Sigmoid colon (tissue), 7 donors: ENCODE measurements around the gene CDH13. TPM values are rescaled to one million over a fixed set of nuclear protein-coding genes. Genes with fewer than 3 reads are reported as not detected.

Experiments used
- DNase-seq: peaks from one replicate; pipeline ENCODE4 v3.0.0-alpha.2; 2019
- H3K27ac ChIP-seq, 4 donors: fragments of 200-600 bp; sonication (generic); one replicate each; pipeline ENCODE4 v1.5.1; 2016 to 2019; ENCODE audit warnings: mild to moderate bottlenecking in 1 of 4
- H3K27me3 ChIP-seq, 3 donors: fragments of 200-600 bp; sonication (generic); one replicate each; pipeline ENCODE4 v1.5.1; 2019; ENCODE audit warnings: mild to moderate bottlenecking in 1 of 3
- H3K36me3 ChIP-seq, 4 donors: fragments of 200-600 bp; sonication (generic); one replicate each; pipeline ENCODE4 v1.5.1; 2016 to 2019
- H3K4me1 ChIP-seq, 4 donors: fragments of 200-600 bp; sonication (generic); one replicate each; pipeline ENCODE4 v1.5.1; 2017 to 2019
- H3K4me3 ChIP-seq, 4 donors: fragments of 200-600 bp; sonication (generic); one replicate each; pipeline ENCODE4 v1.5.1; 2017 to 2019; ENCODE audit warnings: mild to moderate bottlenecking in 2 of 4, moderate library complexity in 1 of 4
- H3K9me3 ChIP-seq, 4 donors: fragments of 200-600 bp in 3 of 4; sonication (generic) in 3 of 4; one replicate each; pipeline versions ENCODE4 v1.5.1 to v1.6.1; 2013 to 2019
- EP300 ChIP-seq, 4 donors: sonication (generic); formaldehyde crosslinking; IDR thresholded peaks; one replicate each; pipeline ENCODE4 v1.6.1; 2017; ENCODE audit warnings: antibody characterized with exemption in 4 of 4
- POLR2A ChIP-seq, 2 donors: fragments of 450-650 bp; IDR thresholded peaks; one replicate each; pipeline ENCODE4 v1.6.1; 2016; ENCODE audit warnings: antibody characterized with exemption in 2 of 2, mild to moderate bottlenecking in 2 of 2, moderate library complexity in 2 of 2
- POLR2AphosphoS5 ChIP-seq, 4 donors: sonication (generic); formaldehyde crosslinking; IDR thresholded peaks; one replicate each; pipeline ENCODE4 v1.6.1; 2017; ENCODE audit warnings: antibody characterized with exemption in 4 of 4
- WGBS, 2 donors: extraction: QIAGEN DNeasy Blood & Tissue Kit; methylation state at CpG; one replicate each; pipeline ENCODE4 v1.1.7; 2013; 5-methylcytosine and 5-hydroxymethylcytosine counted together
- intact Hi-C: fragments of 100-400 bp; cut with DNase I; formaldehyde crosslinking; loops from one replicate; pipeline ENCODE4 v1.15.1; 2023
- polyA plus RNA-seq, 3 donors: library from polyadenylated mRNA; stranded (reverse); fragments of 200-250 nt; gene quantifications; one replicate each; pipeline ENCODE4 v1.2.3, GENCODE V29; 2013
- total RNA-seq, 4 donors: library from RNA; depleted of rRNA; stranded (reverse); fragments of >200 nt; gene quantifications; one replicate each; pipeline ENCODE4 v1.1.0, GENCODE V29; 2016
- TF ChIP-seq, protein P1 (sequence below), 4 experiments: fragments of 450-650 bp in 3 of 4; fragments of 200-600 bp in 1 of 4; IDR thresholded peaks; one replicate each; pipeline ENCODE4 v1.5.1; 2016 to 2019; ENCODE audit warnings: antibody characterized with exemption in 4 of 4, mild to moderate bottlenecking in 3 of 4, moderate library complexity in 2 of 4
- donor health status: healthy with polysubstance abuse.
- donor health status: Bipolar disorder and iron deficiency.
- donor health status: healthy.

Gene CDH13
- total and polyA plus RNA-seq, 7 donors: 0.60 to 17.6 (median 11.8) TPM

DNA sequence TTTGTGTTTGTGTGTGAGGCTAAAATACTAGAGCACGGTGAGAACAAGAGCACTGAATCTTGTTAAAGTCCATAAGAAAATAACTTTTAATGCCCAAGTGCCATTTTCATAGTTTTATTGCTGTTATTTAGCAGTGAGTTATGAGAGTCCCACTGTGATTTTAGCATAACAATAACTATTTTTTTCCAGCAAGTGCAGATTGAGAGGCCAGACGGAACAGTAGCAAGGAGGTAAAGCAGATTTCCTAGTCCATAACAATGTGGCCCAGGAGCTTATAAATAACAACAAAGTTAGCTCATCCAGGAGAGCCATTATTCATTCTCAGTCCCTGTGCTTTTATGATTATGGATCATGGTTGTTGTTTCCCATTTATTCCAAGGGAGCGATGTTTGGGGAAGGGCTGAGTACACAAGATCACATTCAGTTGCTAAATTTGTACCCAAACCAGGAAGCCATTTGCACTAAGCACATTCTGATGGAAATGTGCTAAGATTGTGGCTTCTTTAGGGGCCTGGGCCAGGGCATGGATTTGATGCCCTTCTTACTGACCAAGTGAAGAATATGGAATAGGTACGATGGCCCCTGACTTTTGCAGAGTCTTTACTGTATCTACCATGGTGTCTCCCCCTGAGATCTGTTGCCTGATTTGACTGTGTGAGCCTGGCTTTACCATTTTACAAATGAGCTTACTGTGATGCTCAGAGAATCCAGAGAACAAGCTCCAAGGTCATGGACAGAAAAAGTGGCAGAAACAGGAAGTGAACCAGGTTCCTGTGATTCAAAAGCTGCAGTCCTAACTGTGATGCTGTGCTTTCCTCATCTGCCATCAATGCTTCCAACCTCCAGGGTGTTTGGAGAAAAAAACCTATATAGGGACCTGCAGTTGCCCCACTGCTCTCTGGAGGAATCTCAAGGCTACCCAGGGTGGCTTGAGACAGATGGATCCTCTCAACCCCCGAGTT is 976.3 kb downstream of the CDH13 start:
- no peak overlapping the region for H3K27ac ChIP-seq
- DNase-seq: no peak
- no peaks in the 10 kb centered on the region for H3K9me3 ChIP-seq
- H3K36me3 ChIP-seq: no peaks in the 10 kb centered on the region
- H3K4me1 ChIP-seq: no peaks in the 10 kb centered on the region
- no peak for TF ChIP-seq POLR2A (IDR thresholded peaks at IDR 0.05)
- TF ChIP-seq, protein P1, sequence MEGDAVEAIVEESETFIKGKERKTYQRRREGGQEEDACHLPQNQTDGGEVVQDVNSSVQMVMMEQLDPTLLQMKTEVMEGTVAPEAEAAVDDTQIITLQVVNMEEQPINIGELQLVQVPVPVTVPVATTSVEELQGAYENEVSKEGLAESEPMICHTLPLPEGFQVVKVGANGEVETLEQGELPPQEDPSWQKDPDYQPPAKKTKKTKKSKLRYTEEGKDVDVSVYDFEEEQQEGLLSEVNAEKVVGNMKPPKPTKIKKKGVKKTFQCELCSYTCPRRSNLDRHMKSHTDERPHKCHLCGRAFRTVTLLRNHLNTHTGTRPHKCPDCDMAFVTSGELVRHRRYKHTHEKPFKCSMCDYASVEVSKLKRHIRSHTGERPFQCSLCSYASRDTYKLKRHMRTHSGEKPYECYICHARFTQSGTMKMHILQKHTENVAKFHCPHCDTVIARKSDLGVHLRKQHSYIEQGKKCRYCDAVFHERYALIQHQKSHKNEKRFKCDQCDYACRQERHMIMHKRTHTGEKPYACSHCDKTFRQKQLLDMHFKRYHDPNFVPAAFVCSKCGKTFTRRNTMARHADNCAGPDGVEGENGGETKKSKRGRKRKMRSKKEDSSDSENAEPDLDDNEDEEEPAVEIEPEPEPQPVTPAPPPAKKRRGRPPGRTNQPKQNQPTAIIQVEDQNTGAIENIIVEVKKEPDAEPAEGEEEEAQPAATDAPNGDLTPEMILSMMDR (IDR thresholded peaks at IDR 0.05): no peak
- TF ChIP-seq EP300 (IDR thresholded peaks at IDR 0.05): no peak
- TF ChIP-seq POLR2AphosphoS5 (IDR thresholded peaks at IDR 0.05): no peak
- H3K4me3 ChIP-seq: no peak overlapping the region
- WGBS, 2 donors: 58 to 60% methylated on average over 5 of the region's 5 CpGs
- H3K27me3 ChIP-seq: no peaks in the 10 kb centered on the region
- intact Hi-C loops: no loop called here

DNA sequence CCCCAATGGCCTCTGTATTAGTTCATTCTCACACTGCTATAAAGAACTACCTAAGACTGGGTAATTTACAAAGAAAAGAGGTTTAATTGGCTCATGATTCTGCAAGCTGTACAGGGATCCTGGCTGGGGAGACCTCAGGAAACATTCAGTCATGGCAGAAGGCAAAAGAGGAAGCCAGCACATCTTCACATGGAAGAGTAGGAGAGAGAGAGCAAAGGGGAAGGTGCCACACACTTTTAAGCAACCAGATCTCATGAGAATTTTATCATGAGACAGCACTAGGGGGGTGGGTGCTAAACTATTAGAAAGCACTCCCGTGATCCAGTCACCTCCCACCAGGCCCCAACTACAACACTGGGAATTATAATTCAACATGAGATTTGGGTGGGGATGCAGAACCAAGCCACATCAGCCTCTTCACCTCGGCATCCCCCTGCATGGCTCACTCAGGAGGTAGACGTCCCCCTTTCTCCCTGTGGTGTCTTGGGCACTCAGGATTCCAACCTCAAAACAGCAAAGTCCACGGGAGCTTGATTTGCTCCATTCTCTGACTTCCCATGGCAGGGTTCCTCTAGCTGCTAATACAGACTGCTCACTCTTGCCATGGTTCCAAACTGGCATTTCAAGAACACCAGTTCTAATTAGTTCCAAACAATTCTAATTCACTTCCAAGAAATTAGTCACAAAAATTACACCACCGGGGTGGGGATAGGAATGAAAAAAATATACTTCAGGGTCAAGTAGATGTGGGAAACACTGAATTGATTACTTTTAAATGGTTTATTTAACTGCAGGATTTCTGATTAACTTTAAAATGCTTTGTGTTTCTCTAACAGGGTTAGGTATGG is 977.2 kb downstream of the CDH13 start:
- H3K27ac ChIP-seq: no peak overlapping the region
- intact Hi-C loops: no loop called here
- no peak for DNase-seq
- H3K36me3 ChIP-seq: no peaks in the 10 kb centered on the region
- H3K9me3 ChIP-seq: no peaks in the 10 kb centered on the region
- no peak overlapping the region for H3K4me3 ChIP-seq
- WGBS, 2 donors: 68 to 74% methylated on average over 5 of the region's 5 CpGs
- H3K27me3 ChIP-seq: no peaks in the 10 kb centered on the region
- TF ChIP-seq EP300 (IDR thresholded peaks at IDR 0.05) (no peak), POLR2AphosphoS5 (IDR thresholded peaks at IDR 0.05) (no peak), POLR2A (IDR thresholded peaks at IDR 0.05) (no peak)
- TF ChIP-seq, protein P1 (IDR thresholded peaks at IDR 0.05): no peak
- no peaks in the 10 kb centered on the region for H3K4me1 ChIP-seq

- no peak overlapping the region for H3K27ac ChIP-seq
- intact Hi-C loops: no loop called here
- TF ChIP-seq POLR2AphosphoS5 (IDR thresholded peaks at IDR 0.05): no peak
- TF ChIP-seq, protein P1 (IDR thresholded peaks at IDR 0.05): no peak
- no peak for TF ChIP-seq POLR2A (IDR thresholded peaks at IDR 0.05)
- TF ChIP-seq EP300 (IDR thresholded peaks at IDR 0.05): no peak
- H3K4me1 ChIP-seq: no peaks in the 10 kb centered on the region
- no peaks in the 10 kb centered on the region for H3K9me3 ChIP-seq
- 72 to 86% methylated on average over 7 of the region's 7 CpGs for WGBS, 2 donors
- H3K36me3 ChIP-seq: no peaks in the 10 kb centered on the region
- no peaks in the 10 kb centered on the region for H3K27me3 ChIP-seq
- no peak for DNase-seq
- H3K4me3 ChIP-seq: no peak overlapping the region
Measured at GRCh38 chr16:83606486-83607030, 979.8 kb downstream of the CDH13 start.

DNA sequence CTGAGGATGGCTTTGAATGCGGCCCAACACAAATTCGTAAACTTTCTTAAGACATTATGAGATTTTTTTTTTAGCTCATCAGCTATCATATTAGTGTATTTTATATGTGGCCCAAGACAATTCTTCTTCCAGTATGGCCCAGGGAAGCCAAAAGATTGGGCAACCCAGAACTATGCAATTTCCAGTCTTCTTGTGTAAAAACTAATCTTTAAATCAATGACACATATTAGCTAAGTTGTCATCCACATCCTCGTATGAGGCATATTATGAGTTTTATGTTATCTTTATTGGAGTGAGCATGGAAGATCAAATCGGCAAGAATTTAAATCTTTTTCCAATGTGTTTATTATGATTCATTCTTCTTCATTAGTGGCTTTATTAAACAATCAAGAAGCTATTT is 982.4 kb downstream of the CDH13 start:
- DNase-seq: no peak
- no peak for TF ChIP-seq POLR2AphosphoS5 (IDR thresholded peaks at IDR 0.05)
- TF ChIP-seq, protein P1 (IDR thresholded peaks at IDR 0.05): no peak
- no peak for TF ChIP-seq EP300 (IDR thresholded peaks at IDR 0.05)
- TF ChIP-seq POLR2A (IDR thresholded peaks at IDR 0.05): no peak
- intact Hi-C loops: no loop called here
- 79 to 90% methylated on average over 4 of the region's 4 CpGs for WGBS, 2 donors
- H3K27ac ChIP-seq: no peak overlapping the region
- no peak overlapping the region for H3K4me3 ChIP-seq
- H3K9me3 ChIP-seq: no peaks in the 10 kb centered on the region
- H3K36me3 ChIP-seq: no peaks in the 10 kb centered on the region
- no peaks in the 10 kb centered on the region for H3K27me3 ChIP-seq
- no peaks in the 10 kb centered on the region for H3K4me1 ChIP-seq
